GM19467 (cell line): ENCODE measurements around the gene PSMC5.
"Not testable (repeated sequence)": the region's sequence is repeated elsewhere in the genome, so short reads cannot be mapped to it uniquely, and the experiment has no call there.

ENCODE experiments used
- ATAC-seq: cut with Tn5 transposase; IDR thresholded peaks from one replicate; pipeline ENCODE4 v1.9.1; 2021; ENCODE audit warnings: mild to moderate bottlenecking, moderate library complexity; ENCODE audit not compliant: unreplicated experiment

Gene PSMC5

GRCh38 chr17:63827002-63827800, at the start of gene PSMC5, which contains the start of gene FTSJ3:
Gene PSMC5 (plus strand): TSS chr17:63827431. CDS start chr17:63827491, 60 bp downstream.
Gene FTSJ3 (minus strand): TSS chr17:63827663. CDS start chr17:63826902, 761 bp downstream.
- peak; percentile 78 for ATAC-seq

DNA sequence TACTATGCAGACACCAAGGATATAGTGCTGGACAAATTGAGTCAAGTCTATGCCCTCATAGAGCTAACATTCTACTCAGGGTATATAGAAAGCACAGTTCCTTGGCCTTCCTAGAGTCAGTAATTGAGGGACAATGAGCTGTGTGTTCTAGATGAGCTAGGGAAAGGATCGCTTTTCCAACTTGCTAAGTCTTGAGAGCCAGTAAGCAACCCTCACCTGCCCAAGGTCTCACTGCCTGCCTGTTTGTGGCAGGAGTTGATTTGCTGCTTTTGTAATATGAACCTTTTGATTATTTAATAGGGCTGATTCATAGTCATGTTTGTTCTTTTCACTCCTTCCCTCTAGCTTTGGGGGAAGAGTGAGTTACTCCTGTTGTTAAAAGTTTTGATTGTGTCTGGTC, 46.7 kb upstream of the PSMC5 start:
- no peak for ATAC-seq

DNA sequence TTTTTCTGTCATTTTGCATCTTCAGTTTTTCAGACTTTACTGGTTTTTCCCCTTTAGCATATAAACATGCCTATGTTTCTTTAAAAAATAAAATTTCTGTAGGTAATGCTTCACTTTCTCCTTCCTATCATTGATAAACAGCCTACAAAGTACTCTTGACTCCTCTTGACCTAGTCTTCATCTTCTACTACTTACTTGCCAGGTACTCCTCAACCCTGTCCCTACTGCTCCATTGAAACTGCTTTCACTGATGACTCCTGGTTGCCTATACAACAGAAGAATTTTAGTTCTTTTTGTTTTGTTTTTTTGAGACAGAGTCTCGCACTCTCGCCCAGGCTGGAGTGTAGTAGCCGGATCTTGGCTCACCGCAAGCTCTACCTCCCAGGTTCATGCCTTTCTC, 46.3 kb upstream of the PSMC5 start:
- ATAC-seq = no peak

GRCh38 chr17:63783522-63783921, 43.7 kb upstream of the PSMC5 start:
- no peak for ATAC-seq

DNA sequence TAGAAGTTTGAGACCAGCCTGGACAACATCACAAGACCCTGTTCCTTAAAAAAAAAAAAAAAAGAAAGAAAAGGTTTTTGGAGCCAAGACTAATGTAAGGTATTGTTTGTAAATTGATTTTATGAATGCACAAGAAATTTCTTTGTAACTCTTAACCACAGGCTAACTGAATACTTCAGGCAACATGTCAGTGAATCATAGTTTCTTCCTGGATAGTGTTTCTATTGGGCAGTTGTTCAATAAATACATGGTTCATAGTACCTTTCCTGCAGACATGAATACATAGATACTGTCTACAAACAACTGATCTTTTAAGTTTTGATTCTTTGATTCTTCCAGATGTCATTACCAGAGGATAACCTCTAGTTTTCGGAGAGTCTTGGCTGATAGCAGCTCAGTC, 41.7 kb upstream of the PSMC5 start:
- no peak for ATAC-seq

DNA sequence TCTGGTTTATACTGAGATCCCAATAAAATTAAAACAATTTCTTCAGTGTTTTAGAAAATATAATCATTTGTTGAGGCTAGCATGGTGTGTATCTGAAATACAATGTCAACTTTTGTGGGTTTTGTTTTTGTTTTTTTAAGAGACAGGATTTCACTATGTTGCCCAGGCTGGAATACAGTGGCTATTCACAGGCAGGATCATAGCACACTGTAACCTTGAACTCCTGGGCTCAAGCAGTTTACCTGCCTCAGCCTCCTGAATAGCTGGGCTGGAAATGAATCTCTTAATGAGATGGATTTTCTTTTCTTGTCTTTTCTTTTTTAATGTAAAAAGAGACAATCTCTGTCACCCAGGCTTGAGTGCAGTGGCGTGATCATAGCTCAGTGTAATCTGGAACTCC, 41.1 kb upstream of the PSMC5 start:
- no peak for ATAC-seq

GRCh38 chr17:63786971-63787711, 40.1 kb upstream of the PSMC5 start:
- ATAC-seq = no peak

GRCh38 chr17:63790057-63790456, 37.2 kb upstream of the PSMC5 start:
- ATAC-seq = no peak

DNA sequence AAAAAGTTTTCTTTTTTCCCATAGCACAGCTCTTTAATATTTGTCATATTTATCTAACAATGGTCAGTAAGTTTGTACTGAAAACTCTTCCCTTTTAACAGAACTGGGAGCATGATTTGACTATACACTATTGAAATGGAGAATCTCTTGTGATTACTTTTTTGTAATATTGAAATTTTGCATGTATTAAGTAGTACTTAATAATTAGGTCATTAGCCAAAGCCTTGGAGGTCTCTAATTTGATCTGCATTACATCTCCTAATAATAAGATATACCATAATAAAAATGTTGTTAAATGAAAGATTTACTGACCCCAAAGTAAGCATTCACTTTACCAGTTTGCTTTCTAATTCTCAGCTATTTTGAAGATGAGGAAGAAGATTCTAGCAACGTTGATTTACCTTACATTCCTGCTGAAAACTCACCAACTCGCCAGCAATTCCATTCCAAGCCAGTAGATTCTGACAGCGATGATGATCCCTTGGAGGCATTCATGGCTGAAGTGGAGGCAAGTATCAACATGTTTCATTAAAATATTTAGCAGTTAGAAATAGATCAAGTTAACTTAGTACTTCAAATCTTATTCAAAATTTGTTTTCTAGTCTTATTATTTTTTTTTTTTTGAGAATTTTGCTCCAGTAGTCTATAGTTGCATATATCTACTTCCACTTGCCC, 35.0 kb upstream of the PSMC5 start:
- ATAC-seq = no peak

DNA sequence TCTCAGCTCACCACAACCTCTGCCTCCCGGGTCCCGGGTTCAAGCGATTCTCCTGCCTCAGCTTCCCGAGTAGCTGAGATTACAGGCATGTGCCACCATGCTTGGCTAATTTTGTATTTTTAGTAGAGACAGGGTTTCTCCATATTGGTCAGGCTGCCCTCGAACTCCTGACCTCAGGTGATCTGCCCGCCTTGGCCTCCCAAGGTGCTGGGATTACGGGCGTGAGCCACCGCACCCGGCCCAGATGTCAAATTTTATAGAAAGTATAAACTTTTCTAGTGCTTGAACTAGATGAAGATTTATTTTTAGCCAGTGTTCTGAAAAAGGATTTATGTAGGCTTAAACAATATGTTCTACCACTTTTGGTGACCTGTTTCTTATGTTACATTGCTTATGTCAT, 30.9 kb upstream of the PSMC5 start:
- ATAC-seq = not testable (repeated sequence)

- ATAC-seq = no peak
Observed at GRCh38 chr17:63798572-63799106, 28.6 kb upstream of the PSMC5 start.

GRCh38 chr17:63800783-63801182, 26.4 kb upstream of the PSMC5 start:
- ATAC-seq = no peak

DNA sequence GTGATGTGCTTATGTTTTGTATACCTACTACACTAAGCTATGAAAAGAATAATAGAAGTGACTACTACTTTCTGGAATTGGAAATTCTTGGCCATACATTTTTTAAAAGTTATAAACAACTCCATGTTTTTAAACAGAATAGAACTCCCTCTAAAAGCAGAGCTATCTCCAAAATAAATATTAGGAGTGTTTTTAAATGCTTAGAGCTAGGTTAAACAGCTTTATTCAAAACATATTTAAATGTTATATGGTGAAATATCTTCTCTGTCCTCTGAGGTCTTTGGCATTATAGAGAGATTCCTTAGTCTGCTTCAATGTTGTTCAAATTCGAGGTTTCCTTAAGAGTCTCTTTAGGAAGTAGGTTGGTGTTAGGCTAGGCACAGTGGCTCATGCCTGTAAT, 22.9 kb upstream of the PSMC5 start:
- ATAC-seq = no peak

GRCh38 chr17:63805591-63805990, 21.6 kb upstream of the PSMC5 start:
- ATAC-seq = no peak

DNA sequence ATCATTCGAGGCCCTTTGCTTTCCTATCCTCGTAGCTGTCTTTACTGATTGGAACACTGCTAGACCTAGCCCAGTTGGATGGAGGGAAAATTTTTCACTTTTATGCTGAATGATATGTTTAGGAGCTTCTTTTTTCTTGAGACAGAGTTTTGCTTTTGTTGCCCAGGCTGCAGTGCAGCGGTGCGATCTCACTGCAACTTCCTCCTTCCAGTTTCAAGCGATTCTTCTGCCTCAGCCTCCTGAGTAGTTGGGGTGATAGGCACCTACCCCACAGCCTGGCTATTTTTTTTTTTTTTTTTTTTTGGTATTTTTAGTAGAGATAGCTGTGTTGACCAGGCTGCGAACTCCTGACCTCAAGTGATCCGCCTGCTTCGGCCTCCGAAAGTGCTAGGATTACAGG, 17.3 kb upstream of the PSMC5 start:
- ATAC-seq = no peak

- no peak for ATAC-seq
Observed at GRCh38 chr17:63816123-63816522, 11.1 kb upstream of the PSMC5 start.

DNA sequence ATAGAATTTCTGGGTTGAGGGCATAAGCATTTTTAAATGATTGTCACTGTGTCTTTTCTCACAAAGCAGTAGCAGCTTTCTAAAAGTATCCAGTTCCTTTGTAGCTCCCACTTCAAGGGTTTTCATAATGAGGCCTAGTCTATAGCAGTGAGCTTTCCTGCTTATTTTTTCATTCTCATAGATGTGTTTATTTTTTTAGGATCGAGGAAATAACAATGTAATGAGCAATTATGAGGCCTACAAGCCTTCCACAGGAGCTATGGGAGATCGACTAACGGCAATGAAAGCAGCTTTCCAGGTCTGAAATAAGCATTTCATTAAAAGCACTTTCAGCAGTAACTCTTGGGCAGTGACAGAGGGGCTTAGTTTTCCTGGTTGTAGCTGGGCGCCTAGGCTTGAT, 10.6 kb upstream of the PSMC5 start:
- no peak for ATAC-seq

DNA sequence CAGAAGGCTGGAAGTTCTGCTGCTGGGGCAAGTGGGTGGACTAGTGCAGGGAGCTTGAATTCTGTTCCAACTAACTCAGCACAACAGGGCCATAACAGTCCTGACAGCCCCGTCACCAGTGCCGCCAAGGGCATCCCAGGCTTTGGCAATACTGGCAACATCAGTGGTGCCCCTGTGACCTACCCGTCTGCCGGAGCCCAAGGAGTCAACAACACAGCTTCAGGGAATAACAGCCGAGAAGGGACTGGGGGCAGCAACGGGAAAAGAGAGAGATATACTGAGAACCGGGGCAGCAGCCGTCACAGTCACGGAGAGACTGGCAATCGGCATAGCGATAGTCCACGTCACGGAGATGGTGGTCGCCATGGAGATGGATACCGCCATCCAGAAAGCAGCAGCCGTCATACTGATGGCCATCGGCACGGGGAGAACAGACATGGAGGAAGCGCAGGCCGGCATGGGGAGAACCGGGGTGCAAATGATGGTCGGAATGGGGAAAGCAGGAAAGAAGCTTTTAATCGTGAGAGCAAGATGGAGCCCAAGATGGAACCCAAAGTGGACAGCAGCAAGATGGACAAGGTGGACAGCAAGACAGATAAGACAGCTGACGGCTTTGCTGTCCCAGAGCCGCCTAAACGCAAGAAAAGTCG, 9.4 kb upstream of the PSMC5 start:
- no peak for ATAC-seq

- ATAC-seq = no peak
Observed at GRCh38 chr17:63819131-63819530, 8.1 kb upstream of the PSMC5 start.

DNA sequence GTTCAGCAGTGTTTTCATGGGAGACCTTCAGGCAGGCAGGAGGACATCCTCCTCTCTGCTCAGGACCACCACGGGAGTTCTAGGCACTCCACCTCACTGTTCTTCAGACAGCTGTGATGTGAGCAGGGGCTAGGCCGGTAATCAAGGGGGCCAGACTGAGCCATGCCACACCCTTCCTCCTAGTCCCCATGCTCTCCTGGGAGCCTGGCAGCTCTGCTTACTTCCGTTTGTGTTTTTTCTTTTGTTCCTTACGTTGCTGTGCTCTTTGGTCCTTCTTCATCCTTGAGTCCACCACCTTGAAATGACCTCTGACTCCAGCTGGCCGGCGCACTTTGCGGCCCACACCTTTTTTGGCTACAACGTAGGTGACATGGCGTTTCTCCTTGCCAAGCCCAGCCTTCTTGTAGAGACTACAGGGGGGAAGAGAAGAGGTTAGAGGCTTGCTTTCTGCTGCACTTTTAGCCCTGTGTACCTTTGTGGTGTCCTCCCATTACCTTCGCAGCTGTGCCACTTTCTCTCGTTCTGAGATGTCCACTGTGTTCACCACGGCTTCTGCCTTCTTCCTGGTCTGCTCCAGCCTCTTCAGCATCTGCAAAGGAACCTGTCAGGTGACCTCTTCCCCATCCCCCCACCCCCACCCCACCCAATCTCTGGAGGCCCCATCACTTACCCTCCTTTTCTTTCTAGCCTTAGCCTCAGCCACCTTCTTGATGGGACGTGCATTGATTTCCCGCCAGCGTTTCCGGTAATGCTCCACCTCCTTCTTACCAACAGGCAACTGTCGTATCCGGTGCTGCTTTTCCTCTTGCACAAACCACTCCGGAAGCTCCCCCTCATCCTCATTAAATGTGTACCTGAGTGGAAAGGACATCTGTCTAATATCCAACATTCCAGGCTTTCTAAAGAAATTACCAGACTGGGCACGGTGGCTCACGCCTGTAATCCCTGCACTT, 7.4 kb upstream of the PSMC5 start:
- no peak for ATAC-seq
